ENCODE results near the gene SERPINB1.
"Not testable (repeated sequence)": the region's sequence is repeated elsewhere in the genome, so short reads cannot be mapped to it uniquely, and the experiment has no call there.

The SERPINB1 gene

GRCh38 chr6:2810092-2810671 is 31.5 kb downstream of the SERPINB1 start:
- no peak for DNase-seq

DNA sequence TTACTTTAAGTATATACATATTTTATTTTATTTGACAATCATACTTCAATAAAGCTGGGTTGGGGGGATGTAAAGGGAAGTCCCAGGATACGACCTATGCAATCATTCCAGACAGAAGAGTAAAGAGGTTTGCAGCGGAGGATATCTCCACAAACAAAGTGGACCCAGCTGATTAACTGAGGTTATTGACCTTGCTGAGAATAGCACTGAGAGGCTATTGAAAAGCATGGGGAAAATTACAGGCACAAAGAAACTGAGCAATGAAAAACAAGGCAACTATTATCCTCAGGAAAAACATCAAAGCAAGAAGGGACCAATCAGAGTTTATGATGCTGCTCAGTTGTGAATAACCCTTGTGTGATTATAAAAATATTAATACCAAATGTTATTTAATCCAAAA is 32.6 kb downstream of the SERPINB1 start:
- DNase-seq, result no peak

GRCh38 chr6:2807342-2808090 is 34.1 kb downstream of the SERPINB1 start:
- no peak for DNase-seq

- no peak for DNase-seq
Observed at GRCh38 chr6:2806644-2807043, 35.0 kb downstream of the SERPINB1 start.

DNA sequence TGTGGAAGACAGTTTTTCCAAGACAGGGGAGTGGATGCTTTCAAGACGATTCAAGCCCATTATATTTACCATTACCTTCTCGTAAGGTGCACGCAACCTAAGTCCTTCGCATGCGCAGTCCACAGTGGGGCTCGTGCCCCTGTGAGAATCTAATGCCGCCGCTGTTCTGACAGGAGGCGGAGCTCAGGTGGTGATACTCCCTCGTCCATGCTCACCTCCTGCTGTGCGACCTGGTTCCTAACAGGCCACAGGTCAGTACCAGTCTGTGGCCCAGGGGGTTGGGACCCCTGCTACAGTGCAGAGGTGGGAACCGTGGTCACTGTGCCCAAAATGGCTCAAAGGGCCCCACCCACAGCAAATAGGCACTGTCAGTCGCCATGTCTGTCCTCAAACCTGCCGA is 36.6 kb downstream of the SERPINB1 start:
- DNase-seq, result no peak

DNA sequence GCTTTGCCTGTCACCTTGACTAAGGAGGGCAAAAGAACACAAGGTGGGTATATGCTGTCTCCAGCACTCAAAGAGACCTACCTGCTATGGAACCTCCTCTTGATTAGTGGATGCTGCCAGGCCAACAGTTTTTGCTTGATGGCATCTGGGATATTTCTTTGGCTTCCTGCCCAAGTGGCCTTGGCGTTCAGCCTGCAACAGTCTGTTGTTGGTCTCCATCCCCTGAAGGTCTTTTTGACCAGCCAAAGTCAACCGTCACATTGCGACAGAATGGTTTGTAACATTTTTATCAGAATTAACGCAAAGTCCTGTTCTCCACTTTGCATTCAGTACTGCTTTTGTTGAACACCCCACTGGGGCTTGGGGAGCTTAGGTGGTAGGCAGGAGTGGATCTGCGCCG is 37.1 kb downstream of the SERPINB1 start:
- no peak for DNase-seq

- DNase-seq, result no peak
Observed at GRCh38 chr6:2803731-2804429, 37.8 kb downstream of the SERPINB1 start.

DNA sequence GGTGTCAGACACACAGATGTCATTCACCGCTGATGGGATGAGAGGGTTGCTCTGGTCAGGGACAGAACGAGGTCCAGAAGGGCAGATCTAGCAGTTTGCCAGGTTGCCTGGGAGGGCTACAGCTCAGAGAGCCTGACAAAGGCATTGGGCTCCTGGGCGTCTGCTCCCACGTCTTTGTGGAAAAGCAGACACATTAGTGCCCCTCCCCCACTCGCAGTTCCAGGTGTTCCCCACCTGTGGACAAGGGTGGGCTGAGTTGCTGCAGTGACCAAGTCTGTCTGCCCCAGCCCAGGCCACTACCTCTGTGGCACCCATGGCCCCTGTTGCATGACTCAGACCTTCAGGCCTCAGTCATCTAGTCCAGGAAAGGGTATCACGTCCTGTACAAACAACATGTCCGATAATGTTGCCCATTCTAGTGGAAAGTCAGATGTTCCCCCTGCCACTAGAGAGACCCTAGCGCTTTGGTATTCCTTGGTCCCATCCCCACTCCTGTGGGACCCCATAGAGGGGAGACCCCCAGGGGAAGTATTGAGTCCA is 39.1 kb downstream of the SERPINB1 start:
- DNase-seq, result no peak

DNA sequence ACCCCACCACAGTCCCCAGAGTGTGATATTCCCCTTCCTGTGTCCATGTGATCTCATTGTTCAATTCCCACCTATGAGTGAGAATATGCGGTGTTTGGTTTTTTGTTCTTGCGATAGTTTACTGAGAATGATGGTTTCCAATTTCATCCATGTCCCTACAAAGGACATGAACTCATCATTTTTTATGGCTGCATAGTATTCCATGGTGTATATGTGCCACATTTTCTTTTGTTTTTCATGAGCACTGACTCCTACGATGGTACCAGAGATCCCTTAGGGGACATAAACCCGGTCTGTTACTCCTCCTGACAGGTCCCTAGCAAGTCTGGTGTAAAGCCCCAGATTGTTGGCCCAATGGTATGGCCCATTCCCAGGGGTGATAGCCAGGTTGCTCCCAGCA is 40.0 kb downstream of the SERPINB1 start:
- not testable (repeated sequence) for DNase-seq

DNA sequence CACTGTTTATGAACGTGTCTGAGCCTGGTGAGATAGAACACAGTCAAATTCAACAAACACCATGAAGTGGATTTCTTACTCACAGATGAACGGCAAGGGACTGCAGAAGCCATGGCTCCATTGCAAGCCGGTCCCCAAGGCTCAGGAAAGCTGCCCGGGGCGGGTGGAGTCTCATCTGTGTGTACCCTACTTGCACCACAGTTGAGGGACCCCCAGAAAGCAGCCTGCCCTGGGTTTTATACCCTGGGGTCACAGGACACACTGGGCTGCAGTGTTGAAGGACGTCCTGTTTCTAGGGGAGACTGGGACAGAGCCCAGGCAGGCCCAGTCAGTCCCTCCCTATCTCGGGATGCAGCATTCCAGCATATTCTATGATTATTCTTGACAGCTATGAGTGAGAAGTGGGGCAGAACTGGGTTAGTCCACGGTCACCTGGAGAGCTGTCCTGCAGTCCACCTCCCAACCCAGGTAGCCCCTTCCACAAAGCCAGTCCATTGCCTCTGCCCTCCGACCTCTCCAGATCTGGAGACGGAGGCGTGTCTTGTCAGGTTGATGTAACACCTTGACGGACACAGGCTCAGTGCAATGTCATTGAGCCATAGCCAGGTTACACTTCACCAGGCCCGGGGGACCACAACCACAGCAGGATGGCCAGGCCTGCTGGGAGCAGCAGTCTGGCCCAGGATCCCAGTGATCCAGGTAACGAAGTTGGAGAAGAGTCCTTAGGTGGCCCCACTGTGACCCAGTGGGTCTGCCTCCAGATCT is 40.9 kb downstream of the SERPINB1 start:
- DNase-seq, result no peak

- no peak for DNase-seq
Observed at GRCh38 chr6:2799936-2800527, 41.6 kb downstream of the SERPINB1 start.

GRCh38 chr6:2798586-2799134 is 43.0 kb downstream of the SERPINB1 start:
- no peak for DNase-seq

- no peak for DNase-seq
Observed at GRCh38 chr6:2797564-2798031, 44.1 kb downstream of the SERPINB1 start.

GRCh38 chr6:2796861-2797260 is 44.8 kb downstream of the SERPINB1 start:
- DNase-seq, result no peak

GRCh38 chr6:2795956-2796355 is 45.7 kb downstream of the SERPINB1 start:
- DNase-seq, result no peak

- no peak for DNase-seq
Observed at GRCh38 chr6:2795162-2795561, 46.5 kb downstream of the SERPINB1 start.

DNA sequence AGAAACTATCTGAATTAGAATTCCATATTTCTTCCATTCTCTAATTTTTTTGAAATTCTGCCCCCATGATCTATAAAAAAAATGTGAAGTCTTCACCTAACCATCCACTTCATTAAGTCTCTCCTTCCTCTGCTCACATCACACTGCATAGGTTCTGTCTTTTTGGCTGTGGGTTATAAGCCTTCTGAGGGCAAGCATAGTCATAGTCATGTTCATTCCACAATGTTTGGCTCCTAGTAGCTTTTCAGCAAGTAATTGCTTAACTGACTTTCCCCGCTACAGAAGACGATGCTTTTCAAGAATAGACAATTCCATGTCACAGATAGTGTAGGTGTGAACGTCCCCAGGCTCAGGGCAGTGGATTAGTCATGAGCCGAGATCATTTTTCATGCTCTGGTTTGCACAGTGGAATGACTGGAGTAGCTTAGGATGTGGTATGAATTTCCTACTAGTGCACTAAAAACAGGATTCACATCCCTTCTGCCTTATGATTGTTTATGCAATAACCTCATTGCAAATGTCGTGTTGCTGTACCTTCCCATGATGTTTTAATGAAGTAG is 47.4 kb downstream of the SERPINB1 start:
- no peak for DNase-seq

GRCh38 chr6:2793534-2794151 is 48.0 kb downstream of the SERPINB1 start:
- DNase-seq, result no peak

DNA sequence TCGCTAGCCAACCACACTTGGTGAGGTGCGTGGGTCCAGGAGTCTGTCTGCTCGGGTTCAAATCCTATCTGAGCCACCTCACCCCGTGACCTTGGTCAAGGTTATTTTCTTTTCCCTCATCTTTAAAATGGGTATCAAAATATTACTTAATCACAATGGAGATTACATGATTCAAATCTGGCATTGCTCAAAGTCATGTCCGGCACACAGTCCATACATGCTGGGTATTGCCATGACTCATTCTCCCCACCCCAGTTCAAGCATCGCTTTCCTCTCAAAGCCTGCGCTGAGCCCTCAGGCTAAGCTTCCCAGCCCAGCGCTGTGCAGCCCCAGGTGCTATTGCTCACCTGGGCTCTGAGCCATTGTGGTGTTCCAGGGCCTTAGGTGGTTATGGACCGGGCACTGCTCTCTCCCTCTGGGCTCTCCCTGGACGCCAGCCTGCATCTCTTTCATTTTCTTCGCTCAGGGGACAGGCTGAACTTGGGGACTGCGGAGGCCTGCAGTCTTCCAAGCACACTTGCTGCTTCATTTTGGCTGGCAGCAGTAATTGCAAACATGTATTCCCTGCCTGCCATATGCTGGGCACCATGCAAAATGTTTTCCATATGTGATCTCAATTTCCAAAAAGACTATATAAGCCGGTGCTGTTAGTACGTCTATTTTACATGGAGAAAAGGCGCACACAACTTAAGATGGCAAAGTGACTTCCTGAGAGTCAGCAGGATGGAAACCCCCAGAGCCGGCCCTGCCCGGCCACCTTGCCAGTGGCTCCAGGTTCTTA is 49.1 kb downstream of the SERPINB1 start:
- no peak for DNase-seq

DNA sequence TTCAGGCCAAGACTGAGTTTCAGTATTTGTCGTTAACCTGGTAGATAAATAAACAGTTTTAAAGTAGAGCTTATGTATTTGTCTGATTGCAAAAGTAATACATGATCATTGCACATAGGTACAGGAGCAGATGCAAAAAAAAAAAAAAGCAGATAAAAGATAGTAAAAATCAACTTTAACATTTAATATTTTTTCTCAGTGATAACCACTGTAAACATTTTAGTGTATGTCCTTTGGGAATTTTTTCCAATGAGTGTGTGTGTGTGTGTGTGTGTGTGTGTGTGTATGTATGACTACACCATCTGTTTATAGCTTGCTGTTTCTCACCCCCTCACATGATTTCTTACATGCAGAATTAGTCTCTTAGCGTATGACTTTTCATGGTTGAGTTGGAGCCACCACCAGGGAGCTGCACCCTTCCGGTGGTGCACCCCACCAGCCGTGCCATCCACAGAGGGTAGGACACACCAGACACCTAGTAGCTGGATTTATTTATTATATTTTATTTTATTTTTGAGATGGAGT is 50.2 kb downstream of the SERPINB1 start:
- no peak for DNase-seq

Data from effector CD8-positive, alpha-beta T cell (primary cell).